ENCODE data around the gene BMI1.
"Not testable (repeated sequence)": the region's sequence is repeated elsewhere in the genome, so short reads cannot be mapped to it uniquely, and the experiment has no call there.

BMI1 gene

GRCh38 chr10:22320591-22321155, at the start of gene BMI1:
Gene BMI1, plus strand, starts transcription at chr10:22321099. Its CDS starts 5,351 bp downstream, at chr10:22326450.
- peak; percentile 92 for DNase-seq (ENCODE audit: low spot score)

- no peak for DNase-seq (ENCODE audit: low spot score)
Measured at GRCh38 chr10:22271786-22272185, 49.1 kb upstream of the BMI1 start.

- DNase-seq (ENCODE audit: low spot score): no peak
Measured at GRCh38 chr10:22278441-22278782, 42.5 kb upstream of the BMI1 start.

GRCh38 chr10:22280078-22280477, 40.8 kb upstream of the BMI1 start:
- no peak for DNase-seq (ENCODE audit: low spot score)

GRCh38 chr10:22285130-22285529, 35.8 kb upstream of the BMI1 start:
- DNase-seq (ENCODE audit: low spot score): no peak

- DNase-seq (ENCODE audit: low spot score): no peak
Measured at GRCh38 chr10:22293747-22294404, 27.0 kb upstream of the BMI1 start.

GRCh38 chr10:22294694-22295093, 26.2 kb upstream of the BMI1 start:
- DNase-seq (ENCODE audit: low spot score): no peak

- no peak for DNase-seq (ENCODE audit: low spot score)
Measured at GRCh38 chr10:22301193-22301592, 19.7 kb upstream of the BMI1 start.

- no peak for DNase-seq (ENCODE audit: low spot score)
Measured at GRCh38 chr10:22303461-22303860, 17.4 kb upstream of the BMI1 start.

- no peak for DNase-seq (ENCODE audit: low spot score)
Measured at GRCh38 chr10:22305721-22306120, 15.2 kb upstream of the BMI1 start.

GRCh38 chr10:22308390-22308789, 12.5 kb upstream of the BMI1 start:
- no peak for DNase-seq (ENCODE audit: low spot score)

GRCh38 chr10:22309180-22310000, 11.5 kb upstream of the BMI1 start:
- DNase-seq (ENCODE audit: low spot score): no peak

- not testable (repeated sequence) for DNase-seq (ENCODE audit: low spot score)
Measured at GRCh38 chr10:22310012-22310411, 10.9 kb upstream of the BMI1 start.

- DNase-seq (ENCODE audit: low spot score): no peak
Measured at GRCh38 chr10:22310928-22311327, 10.0 kb upstream of the BMI1 start.

- no peak for DNase-seq (ENCODE audit: low spot score)
Measured at GRCh38 chr10:22314852-22315251, 6.0 kb upstream of the BMI1 start.

GRCh38 chr10:22315455-22316285, 5.2 kb upstream of the BMI1 start:
- DNase-seq (ENCODE audit: low spot score): no peak

GRCh38 chr10:22316286-22317075, 4.4 kb upstream of the BMI1 start, which contains the start of gene COMMD3:
Gene COMMD3, plus strand, starts transcription at chr10:22316388. Its CDS starts 30 bp downstream, at chr10:22316418.
- DNase-seq (ENCODE audit: low spot score): peak; percentile 92

GRCh38 chr10:22317076-22317370, 3.9 kb upstream of the BMI1 start:
- DNase-seq (ENCODE audit: low spot score): no peak

- DNase-seq (ENCODE audit: low spot score): no peak
Measured at GRCh38 chr10:22317771-22318565, 2.9 kb upstream of the BMI1 start.

- DNase-seq (ENCODE audit: low spot score): no peak
Measured at GRCh38 chr10:22318772-22319171, 2.1 kb upstream of the BMI1 start.

GRCh38 chr10:22319547-22319979, 1.3 kb upstream of the BMI1 start:
- DNase-seq (ENCODE audit: low spot score): no peak
